GM12872 (cell line): ENCODE results near the gene PHLDA3.

Experiments
- TF ChIP-seq, protein P1 (sequence below): IDR thresholded peaks from 3 replicates; pipeline ENCODE4 v1.5.1; 2011; ENCODE audit warnings: low read depth, mild to moderate bottlenecking, low read length, moderate library complexity; ENCODE audit not compliant: insufficient read depth

Gene PHLDA3

GRCh38 chr1:201513498-201514243, 44.7 kb upstream of the PHLDA3 start:
- TF ChIP-seq, protein P1, sequence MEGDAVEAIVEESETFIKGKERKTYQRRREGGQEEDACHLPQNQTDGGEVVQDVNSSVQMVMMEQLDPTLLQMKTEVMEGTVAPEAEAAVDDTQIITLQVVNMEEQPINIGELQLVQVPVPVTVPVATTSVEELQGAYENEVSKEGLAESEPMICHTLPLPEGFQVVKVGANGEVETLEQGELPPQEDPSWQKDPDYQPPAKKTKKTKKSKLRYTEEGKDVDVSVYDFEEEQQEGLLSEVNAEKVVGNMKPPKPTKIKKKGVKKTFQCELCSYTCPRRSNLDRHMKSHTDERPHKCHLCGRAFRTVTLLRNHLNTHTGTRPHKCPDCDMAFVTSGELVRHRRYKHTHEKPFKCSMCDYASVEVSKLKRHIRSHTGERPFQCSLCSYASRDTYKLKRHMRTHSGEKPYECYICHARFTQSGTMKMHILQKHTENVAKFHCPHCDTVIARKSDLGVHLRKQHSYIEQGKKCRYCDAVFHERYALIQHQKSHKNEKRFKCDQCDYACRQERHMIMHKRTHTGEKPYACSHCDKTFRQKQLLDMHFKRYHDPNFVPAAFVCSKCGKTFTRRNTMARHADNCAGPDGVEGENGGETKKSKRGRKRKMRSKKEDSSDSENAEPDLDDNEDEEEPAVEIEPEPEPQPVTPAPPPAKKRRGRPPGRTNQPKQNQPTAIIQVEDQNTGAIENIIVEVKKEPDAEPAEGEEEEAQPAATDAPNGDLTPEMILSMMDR, result no peak

DNA sequence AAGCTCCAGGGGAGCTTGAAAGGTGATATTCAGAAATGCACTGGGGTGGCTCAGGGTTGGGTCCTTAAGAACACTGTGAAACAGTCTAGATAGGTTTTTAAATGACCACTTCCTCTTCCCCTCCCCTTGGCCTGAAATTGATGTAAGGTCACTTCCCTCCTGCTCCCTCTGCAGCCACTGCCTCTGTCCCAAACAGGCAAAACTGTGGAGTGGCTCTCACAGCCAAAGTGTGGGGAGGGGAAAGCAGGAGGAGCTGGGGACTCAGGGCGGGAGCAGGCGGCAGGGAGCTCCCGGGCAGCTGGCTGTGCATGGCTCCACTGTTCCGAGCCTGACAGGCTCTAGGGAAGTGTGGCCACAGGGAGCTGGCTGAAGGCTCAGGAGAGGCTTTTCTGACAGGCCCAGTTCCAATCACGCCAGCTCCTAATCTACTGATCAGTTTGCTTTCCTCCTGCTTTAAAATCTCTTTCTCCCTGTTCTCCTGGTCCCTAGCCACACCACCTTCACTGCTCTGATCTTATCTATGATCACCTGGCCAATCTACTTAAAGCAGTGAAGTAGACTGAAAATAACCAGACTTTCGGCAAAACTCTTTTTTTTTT, 43.1 kb upstream of the PHLDA3 start:
- TF ChIP-seq, protein P1, result no peak

GRCh38 chr1:201511396-201511940, 42.5 kb upstream of the PHLDA3 start:
- TF ChIP-seq, protein P1, result no peak

DNA sequence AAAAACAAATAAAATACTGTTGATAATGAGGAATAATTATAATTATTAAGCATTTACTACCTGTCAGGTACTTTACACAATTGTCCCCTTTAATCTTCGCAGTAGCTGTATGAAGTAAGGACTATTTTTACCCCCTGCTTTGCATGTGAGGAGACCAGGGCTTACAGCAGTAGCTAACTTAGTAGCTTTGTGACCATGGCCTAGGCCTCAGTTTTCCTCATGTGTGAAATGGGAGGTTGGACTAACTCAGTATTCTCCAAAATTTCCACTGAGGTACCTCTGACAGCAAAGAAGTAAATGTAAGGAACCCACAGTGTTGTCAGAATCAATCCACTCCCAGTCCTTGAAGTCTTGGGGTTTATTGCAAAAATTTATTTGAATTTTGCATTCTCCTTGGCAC, 41.7 kb upstream of the PHLDA3 start:
- TF ChIP-seq, protein P1, result no peak

- TF ChIP-seq, protein P1, result no peak
These were observed 40.8 kb upstream of the PHLDA3 start for GRCh38 chr1:201509601-201510374.

- TF ChIP-seq, protein P1, result no peak
These were observed 39.8 kb upstream of the PHLDA3 start for GRCh38 chr1:201508809-201509208.

DNA sequence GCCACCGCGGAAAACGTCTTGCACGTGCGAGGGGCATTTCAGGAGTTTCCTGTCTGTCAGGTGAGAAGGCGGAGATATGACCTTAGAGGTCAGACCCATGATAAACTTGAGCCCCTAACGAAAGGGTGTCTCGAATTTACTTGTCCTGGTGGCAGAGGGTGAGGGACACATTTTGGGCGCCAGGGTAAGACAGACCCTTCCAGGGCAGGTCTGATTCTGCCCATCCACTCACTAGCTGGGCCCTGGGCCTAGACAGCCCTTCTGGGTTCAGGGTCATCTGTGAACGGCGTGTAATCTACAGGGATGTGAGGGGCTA, 38.3 kb upstream of the PHLDA3 start:
- TF ChIP-seq, protein P1, result no peak
